KMS-11 (cell line): ENCODE results near the gene CDC14B.
"Not testable (repeated sequence)": the region's sequence is repeated elsewhere in the genome, so short reads cannot be mapped to it uniquely, and the experiment has no call there.

Source experiments
- H2AFZ ChIP-seq: fragments of 200-600 bp; sonication (generic); 2 replicates; pipeline ENCODE4 v1.6.1; 2016; ENCODE audit warnings: antibody characterized with exemption, mixed run types, low read depth
- H3K27ac ChIP-seq: fragments of 200-600 bp; sonication (generic); 2 replicates; pipeline ENCODE4 v1.6.1; 2016; ENCODE audit warnings: mild to moderate bottlenecking, mixed run types
- H3K27me3 ChIP-seq: fragments of 200-600 bp; sonication (generic); 2 replicates; pipeline ENCODE4 v1.6.1; 2017; ENCODE audit warnings: mild to moderate bottlenecking, low read depth, mixed run types, moderate library complexity; ENCODE audit not compliant: insufficient read depth
- H3K36me3 ChIP-seq: fragments of 200-600 bp; sonication (generic); 2 replicates; pipeline ENCODE4 v1.6.1; 2017; ENCODE audit warnings: mild to moderate bottlenecking, mixed run types; ENCODE audit not compliant: insufficient read depth
- H3K4me1 ChIP-seq: fragments of 200-600 bp; sonication (generic); 2 replicates; pipeline ENCODE4 v1.6.1; 2016; ENCODE audit warnings: mild to moderate bottlenecking, low read depth, mixed run types; ENCODE audit not compliant: poor library complexity, severe bottlenecking
- H3K4me2 ChIP-seq: fragments of 200-600 bp; sonication (generic); 2 replicates; pipeline ENCODE4 v1.7.0; 2016; ENCODE audit warnings: mild to moderate bottlenecking, mixed run types
- H3K4me3 ChIP-seq: fragments of 200-600 bp; sonication (generic); IDR thresholded peaks from 2 replicates; pipeline ENCODE4 v1.6.1; 2017; ENCODE audit warnings: low read depth, low read length, mixed read lengths; ENCODE audit not compliant: insufficient read depth
- H3K79me2 ChIP-seq: fragments of 200-600 bp; sonication (generic); 2 replicates; pipeline ENCODE4 v1.6.1; 2016; ENCODE audit warnings: low read depth, mixed run types; ENCODE audit not compliant: insufficient read depth
- H3K9ac ChIP-seq: fragments of 200-600 bp; sonication (generic); 2 replicates; pipeline ENCODE4 v1.6.1; 2016; ENCODE audit warnings: mild to moderate bottlenecking, mixed run types
- H4K20me1 ChIP-seq: fragments of 200-600 bp; sonication (generic); 2 replicates; pipeline ENCODE4 v1.6.1; 2016; ENCODE audit warnings: mild to moderate bottlenecking, mixed run types; ENCODE audit not compliant: insufficient read depth
- TF ChIP-seq, protein P1 (sequence below): fragments of 200-600 bp; sonication (generic); conservative IDR thresholded peaks from 2 replicates; pipeline ENCODE4 v1.6.1; 2017; ENCODE audit warnings: low read depth, mild to moderate bottlenecking, antibody characterized with exemption, low read length, moderate library complexity, mixed read lengths

Gene CDC14B

GRCh38 chr9:96619491-96620180 lies at the start of gene CDC14B:
CDC14B (minus strand) TSS chr9:96619843; CDS start chr9:96619378, 465 bp downstream.
- Histone ChIP-seq H3K4me1 (no peaks in the 10 kb centered on the region), H3K4me2 (0 out of 2 replicates have a peak within 1 kb of the TSS, but pooled peaks have one; percentile 21), H3K27ac (no peak within 1 kb of the TSS), H2AFZ (peak within 1 kb of the TSS; percentile 71), H3K27me3 (no peaks in the 10 kb centered on the region), H3K9ac (no peak within 1 kb of the TSS), H4K20me1 (no peaks in the 10 kb centered on the region), H3K79me2 (no peaks in the 10 kb centered on the region), H3K36me3 (no peaks in the 10 kb centered on the region), H3K4me3 (no peak within 1 kb of the TSS)
- TF ChIP-seq, protein P1, sequence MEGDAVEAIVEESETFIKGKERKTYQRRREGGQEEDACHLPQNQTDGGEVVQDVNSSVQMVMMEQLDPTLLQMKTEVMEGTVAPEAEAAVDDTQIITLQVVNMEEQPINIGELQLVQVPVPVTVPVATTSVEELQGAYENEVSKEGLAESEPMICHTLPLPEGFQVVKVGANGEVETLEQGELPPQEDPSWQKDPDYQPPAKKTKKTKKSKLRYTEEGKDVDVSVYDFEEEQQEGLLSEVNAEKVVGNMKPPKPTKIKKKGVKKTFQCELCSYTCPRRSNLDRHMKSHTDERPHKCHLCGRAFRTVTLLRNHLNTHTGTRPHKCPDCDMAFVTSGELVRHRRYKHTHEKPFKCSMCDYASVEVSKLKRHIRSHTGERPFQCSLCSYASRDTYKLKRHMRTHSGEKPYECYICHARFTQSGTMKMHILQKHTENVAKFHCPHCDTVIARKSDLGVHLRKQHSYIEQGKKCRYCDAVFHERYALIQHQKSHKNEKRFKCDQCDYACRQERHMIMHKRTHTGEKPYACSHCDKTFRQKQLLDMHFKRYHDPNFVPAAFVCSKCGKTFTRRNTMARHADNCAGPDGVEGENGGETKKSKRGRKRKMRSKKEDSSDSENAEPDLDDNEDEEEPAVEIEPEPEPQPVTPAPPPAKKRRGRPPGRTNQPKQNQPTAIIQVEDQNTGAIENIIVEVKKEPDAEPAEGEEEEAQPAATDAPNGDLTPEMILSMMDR: no peak

DNA sequence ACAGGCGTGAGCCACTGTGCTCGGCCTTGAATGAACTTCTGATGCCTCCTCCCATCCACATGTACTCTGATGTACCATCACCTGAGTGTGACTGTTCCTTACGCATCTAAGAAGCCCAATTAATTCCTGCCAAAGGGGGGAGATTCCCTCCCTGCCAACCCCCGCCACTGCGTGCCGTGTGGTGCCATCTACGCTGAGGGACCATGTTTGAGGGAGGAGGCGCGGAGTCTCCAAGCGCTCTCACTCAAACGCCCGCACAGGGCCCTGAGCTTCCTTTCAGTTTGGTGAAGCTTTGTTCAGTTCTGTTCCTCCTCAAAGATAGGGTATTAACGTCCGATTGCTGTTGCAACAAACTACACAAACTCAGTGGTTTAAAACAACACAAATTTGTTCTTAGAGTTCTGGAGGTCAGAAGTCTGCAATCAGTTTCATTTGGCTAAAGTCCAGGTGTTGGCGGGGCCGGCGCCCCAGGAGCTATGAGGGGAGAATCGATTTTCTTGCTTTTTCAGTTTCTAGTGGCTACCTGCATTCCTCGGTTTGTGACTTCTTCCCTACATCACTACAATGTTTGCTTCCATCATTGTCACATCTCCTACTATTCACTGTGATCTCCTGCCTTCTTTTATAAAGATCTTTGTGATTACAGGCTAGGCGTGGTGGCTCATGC lies 49.4 kb upstream of the CDC14B start:
- H3K36me3 ChIP-seq: no peaks in the 10 kb centered on the region
- no peaks in the 10 kb centered on the region for H3K4me1 ChIP-seq
- H2AFZ ChIP-seq: no peak overlapping the region
- no peaks in the 10 kb centered on the region for H3K27me3 ChIP-seq
- H3K9ac ChIP-seq: no peak overlapping the region
- no peaks in the 10 kb centered on the region for H3K79me2 ChIP-seq
- TF ChIP-seq, protein P1: no peak
- no peak overlapping the region for H3K4me3 ChIP-seq
- no peak overlapping the region for H3K27ac ChIP-seq
- H4K20me1 ChIP-seq: no peaks in the 10 kb centered on the region
- no peak overlapping the region for H3K4me2 ChIP-seq

DNA sequence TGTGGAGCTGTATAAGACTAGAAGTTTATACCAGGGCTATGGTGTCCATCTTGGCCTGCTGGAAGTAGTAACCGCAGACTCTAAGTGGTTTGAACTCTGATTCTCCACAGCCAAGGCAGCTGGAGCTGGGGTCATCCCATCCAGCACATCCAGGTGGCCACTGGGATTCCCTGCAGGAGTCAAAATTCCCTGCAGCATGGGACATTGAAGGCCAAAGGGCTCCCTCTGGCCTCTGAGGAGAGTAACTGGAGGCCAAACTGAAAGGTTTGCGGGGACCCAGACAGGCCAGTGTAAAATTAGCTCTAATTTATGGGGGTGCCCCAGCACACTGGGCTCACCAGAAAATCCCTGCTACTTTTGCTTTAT lies 47.7 kb upstream of the CDC14B start:
- Histone ChIP-seq H3K4me1 (no peaks in the 10 kb centered on the region), H3K4me2 (no peak overlapping the region), H3K27me3 (no peaks in the 10 kb centered on the region), H4K20me1 (no peaks in the 10 kb centered on the region), H3K9ac (no peak overlapping the region), H3K36me3 (no peaks in the 10 kb centered on the region), H2AFZ (no peak overlapping the region), H3K79me2 (no peaks in the 10 kb centered on the region), H3K27ac (no peak overlapping the region), H3K4me3 (no peak overlapping the region)
- TF ChIP-seq, protein P1: no peak

GRCh38 chr9:96666653-96667362 lies 47.2 kb upstream of the CDC14B start:
- H3K4me2 ChIP-seq, H2AFZ ChIP-seq, H3K79me2 ChIP-seq, H3K36me3 ChIP-seq, H3K27me3 ChIP-seq, H3K4me1 ChIP-seq, H3K27ac ChIP-seq, H3K9ac ChIP-seq, H4K20me1 ChIP-seq, H3K4me3 ChIP-seq: not testable (repeated sequence)
- TF ChIP-seq, protein P1: peak; percentile 60
